GM19238 (cell line): Measurements from ENCODE around the gene FBXO34.
A peak's percentile ranks its signal among the peaks of the same experiment; 100 is the strongest.
"Not testable (repeated sequence)": the region's sequence is repeated elsewhere in the genome, so short reads cannot be mapped to it uniquely, and the experiment has no call there.

Source experiments
- DNase-seq: peaks from one replicate; pipeline ENCODE4 v3.0.0; 2011; ENCODE audit warnings: low spot score; ENCODE audit not compliant: insufficient read length

The FBXO34 gene

GRCh38 chr14:55341781-55342180 is 70.6 kb downstream of the FBXO34 start:
- DNase-seq, result no peak

GRCh38 chr14:55344582-55345163 is 73.5 kb downstream of the FBXO34 start:
- not testable (repeated sequence) for DNase-seq

- DNase-seq, result no peak
Observed at GRCh38 chr14:55347040-55347439, 75.8 kb downstream of the FBXO34 start.

GRCh38 chr14:55347748-55348147 is 76.5 kb downstream of the FBXO34 start:
- no peak for DNase-seq

- DNase-seq, result no peak
Observed at GRCh38 chr14:55348766-55349453, 77.7 kb downstream of the FBXO34 start.

GRCh38 chr14:55349565-55349964 is 78.3 kb downstream of the FBXO34 start:
- no peak for DNase-seq

- DNase-seq, result no peak
Observed at GRCh38 chr14:55350461-55350860, 79.2 kb downstream of the FBXO34 start.

- DNase-seq, result no peak
Observed at GRCh38 chr14:55351111-55351510, 79.9 kb downstream of the FBXO34 start.

GRCh38 chr14:55352201-55352600 is 81.0 kb downstream of the FBXO34 start:
- no peak for DNase-seq

- no peak for DNase-seq
Observed at GRCh38 chr14:55353686-55354467, 82.7 kb downstream of the FBXO34 start.

GRCh38 chr14:55354500-55354899 is 83.3 kb downstream of the FBXO34 start:
- DNase-seq, result peak; percentile 54

- no peak for DNase-seq
Observed at GRCh38 chr14:55355922-55356321, 84.7 kb downstream of the FBXO34 start.

GRCh38 chr14:55356913-55357312 is 85.7 kb downstream of the FBXO34 start:
- DNase-seq, result no peak

- DNase-seq, result no peak
Observed at GRCh38 chr14:55359307-55359706, 88.1 kb downstream of the FBXO34 start.

GRCh38 chr14:55361190-55361589 is 90.0 kb downstream of the FBXO34 start:
- no peak for DNase-seq

GRCh38 chr14:55366271-55366670 is 95.0 kb downstream of the FBXO34 start:
- no peak for DNase-seq

- no peak for DNase-seq
Observed at GRCh38 chr14:55370883-55371455, 99.7 kb downstream of the FBXO34 start.

GRCh38 chr14:55372423-55372822 is 101.2 kb downstream of the FBXO34 start:
- no peak for DNase-seq

- no peak for DNase-seq
Observed at GRCh38 chr14:55372825-55373224, 101.6 kb downstream of the FBXO34 start.

- no peak for DNase-seq
Observed at GRCh38 chr14:55373784-55374705, 102.8 kb downstream of the FBXO34 start.

- no peak for DNase-seq
Observed at GRCh38 chr14:55374771-55375170, 103.5 kb downstream of the FBXO34 start.
